Measurements from ENCODE around the gene SPATA31A5. TPM values are rescaled to one million over a fixed set of nuclear protein-coding genes. Genes with fewer than 3 reads are reported as not detected.
"Not testable (repeated sequence)": the region's sequence is repeated elsewhere in the genome, so short reads cannot be mapped to it uniquely, and the experiment has no call there.

SPATA31A5 gene
- not detected in 2 replicates for total RNA-seq

GRCh38 chr9:60914107-60914506, at the start of gene SPATA31A5:
Gene SPATA31A5, plus strand, starts transcription at chr9:60914407. Its CDS starts 29 bp downstream, at chr9:60914436.
- DNase-seq, result not testable (repeated sequence)

- not testable (repeated sequence) for DNase-seq
Observed at GRCh38 chr9:60962990-60963350, 48.8 kb downstream of the SPATA31A5 start.

- DNase-seq, result not testable (repeated sequence)
Observed at GRCh38 chr9:60966382-60966781, 52.2 kb downstream of the SPATA31A5 start.

Measured in dermis blood vessel endothelial cell (primary cell).